OCI-LY7 (cell line): Measurements from ENCODE around the gene TTLL9. TPM values are rescaled to one million over a fixed set of nuclear protein-coding genes. Genes with fewer than 3 reads are reported as not detected.

Experiments used
- small RNA-seq: library from RNA; depleted of rRNA; stranded (forward); fragments of <200 nt; gene quantifications from one replicate; pipeline ENCODE3, GENCODE V24; 2014
- total RNA-seq, 2 experiments: library from RNA; depleted of rRNA in 1 of 2; stranded (reverse); fragments of >200 nt in 1 of 2; shearing (Covaris generic) in 1 of 2; gene quantifications; 2 replicates each; pipeline ENCODE4 v1.2.3, GENCODE V29; 2014 to 2022

The TTLL9 gene
- total RNA-seq, 2 experiments from 2014 or later = not detected

Small RNA genes lying within 50 kb of the gene (small RNA-seq; reads per million reads assigned to genes)
- not detected for gene RNU1-94P

Other genes starting within 250 kb of the TTLL9 start
- not detected in 2 replicates for gene COX4I2, start 232.7 kb upstream of the TTLL9 start, total RNA-seq (2014; rRNA removed; shearing (Covaris generic))
- not detected in 2 replicates for gene COX4I2, start 232.7 kb upstream of the TTLL9 start, total RNA-seq (2022)
- gene BCL2L1, start 147.8 kb upstream of the TTLL9 start, total RNA-seq (2014; rRNA removed; shearing (Covaris generic)) = 83.2 and 88.8 TPM in 2 replicates
- gene BCL2L1, start 147.8 kb upstream of the TTLL9 start, total RNA-seq (2022) = 64.2 and 71.5 TPM in 2 replicates
- gene TPX2, start 131.3 kb upstream of the TTLL9 start, total RNA-seq (2014; rRNA removed; shearing (Covaris generic)) = 121 and 134 TPM in 2 replicates
- 173 and 183 TPM in 2 replicates for gene TPX2, start 131.3 kb upstream of the TTLL9 start, total RNA-seq (2022)
- gene MYLK2, start 51.3 kb upstream of the TTLL9 start, total RNA-seq (2014; rRNA removed; shearing (Covaris generic)) = 0.69 and 0.75 TPM in 2 replicates
- 0.61 and 0.67 TPM in 2 replicates for gene MYLK2, start 51.3 kb upstream of the TTLL9 start, total RNA-seq (2022)
- not detected in 2 replicates for gene FOXS1, start 25.0 kb upstream of the TTLL9 start, total RNA-seq (2014; rRNA removed; shearing (Covaris generic))
- not detected in 2 replicates for gene FOXS1, start 25.0 kb upstream of the TTLL9 start, total RNA-seq (2022)
- gene DUSP15, start 107 bp upstream of the TTLL9 start, total RNA-seq (2014; rRNA removed; shearing (Covaris generic)) = 0.19 and 1.5 TPM in 2 replicates
- gene DUSP15, start 107 bp upstream of the TTLL9 start, total RNA-seq (2022) = 0.61 TPM in 1 of 2 replicates, not detected in the other
- gene PDRG1, start 81.4 kb downstream of the TTLL9 start, total RNA-seq (2014; rRNA removed; shearing (Covaris generic)) = 9.7 and 11.2 TPM in 2 replicates
- gene PDRG1, start 81.4 kb downstream of the TTLL9 start, total RNA-seq (2022) = 19.7 and 22.5 TPM in 2 replicates
- gene XKR7, start 97.5 kb downstream of the TTLL9 start, total RNA-seq (2014; rRNA removed; shearing (Covaris generic)) = 0.08 TPM in 1 of 2 replicates, not detected in the other
- gene XKR7, start 97.5 kb downstream of the TTLL9 start, total RNA-seq (2022) = 0.06 TPM in 1 of 2 replicates, not detected in the other
- not detected in 2 replicates for gene CCM2L, start 139.8 kb downstream of the TTLL9 start, total RNA-seq (2014; rRNA removed; shearing (Covaris generic))
- 0.92 and 1.4 TPM in 2 replicates for gene CCM2L, start 139.8 kb downstream of the TTLL9 start, total RNA-seq (2022)
- gene HCK, start 181.6 kb downstream of the TTLL9 start, total RNA-seq (2014; rRNA removed; shearing (Covaris generic)) = 0.19 TPM in 1 of 2 replicates, not detected in the other
- 2.2 and 3.2 TPM in 2 replicates for gene HCK, start 181.6 kb downstream of the TTLL9 start, total RNA-seq (2022)
- gene TM9SF4, start 239.1 kb downstream of the TTLL9 start, total RNA-seq (2014; rRNA removed; shearing (Covaris generic)) = 16.6 and 20.8 TPM in 2 replicates
- gene TM9SF4, start 239.1 kb downstream of the TTLL9 start, total RNA-seq (2022) = 38.9 and 40.7 TPM in 2 replicates